Hematopoietic multipotent progenitor cell (in vitro differentiated cells): ENCODE results near the gene SMOC2. TPM values are rescaled to one million over a fixed set of nuclear protein-coding genes. Genes with fewer than 3 reads are reported as not detected.

Experiments used
- DNase-seq, 3 donors: peaks; one replicate each; pipeline ENCODE4 v3.0.0-alpha.2; 2011 to 2015; ENCODE audit warnings: low read depth in 2 of 3, low spot score in 2 of 3
- total RNA-seq: library from RNA; depleted of rRNA; stranded (reverse); fragments of >200 nt; gene quantifications from one replicate; pipeline ENCODE4 v1.2.3, GENCODE V29; 2012

The SMOC2 gene
- total RNA-seq, 1 donor, result under 0.01 TPM

DNA sequence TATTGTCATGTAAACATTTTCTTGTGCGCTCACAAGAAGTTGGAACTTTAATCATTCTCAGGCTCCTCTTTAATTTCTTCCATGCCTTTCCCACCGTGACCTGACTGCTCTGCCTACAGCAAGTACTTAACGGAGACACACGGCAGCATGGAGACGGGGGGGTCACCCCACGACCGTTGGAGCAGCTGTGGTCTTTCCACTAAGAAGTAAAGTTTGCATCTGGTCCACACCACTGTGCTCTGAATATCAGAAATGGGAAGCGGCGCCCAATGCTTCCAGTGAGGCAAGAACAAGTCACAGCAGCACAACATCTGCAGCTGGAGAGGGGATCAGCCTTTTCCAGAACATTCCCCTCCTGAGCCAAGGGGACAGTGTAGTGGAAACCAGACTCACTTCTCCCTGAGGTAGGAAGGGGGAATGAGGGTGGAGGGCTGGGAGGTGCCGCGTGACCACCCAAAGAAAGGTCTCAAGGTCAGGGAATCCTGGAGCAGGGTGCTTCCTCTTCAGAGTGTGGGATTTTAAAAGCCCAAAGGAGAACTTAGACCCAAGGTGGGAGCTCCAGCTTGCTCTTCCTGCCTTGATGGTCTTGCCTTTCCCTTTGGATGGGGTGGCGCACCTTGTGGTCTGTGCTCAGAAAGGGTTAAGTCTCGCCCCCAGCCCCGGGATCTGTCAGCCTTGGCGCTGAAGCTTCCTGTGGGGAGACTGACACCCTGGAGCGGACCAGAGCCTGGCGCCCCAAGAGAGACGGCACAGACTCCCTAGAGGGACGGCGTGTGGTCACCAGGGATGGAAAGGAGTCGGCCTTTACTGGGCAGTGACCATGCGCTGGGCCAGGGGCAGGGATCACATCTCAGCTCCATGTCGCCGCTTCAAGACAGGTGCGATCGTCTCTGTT, 25.6 kb upstream of the SMOC2 start:
- no peak for DNase-seq

DNA sequence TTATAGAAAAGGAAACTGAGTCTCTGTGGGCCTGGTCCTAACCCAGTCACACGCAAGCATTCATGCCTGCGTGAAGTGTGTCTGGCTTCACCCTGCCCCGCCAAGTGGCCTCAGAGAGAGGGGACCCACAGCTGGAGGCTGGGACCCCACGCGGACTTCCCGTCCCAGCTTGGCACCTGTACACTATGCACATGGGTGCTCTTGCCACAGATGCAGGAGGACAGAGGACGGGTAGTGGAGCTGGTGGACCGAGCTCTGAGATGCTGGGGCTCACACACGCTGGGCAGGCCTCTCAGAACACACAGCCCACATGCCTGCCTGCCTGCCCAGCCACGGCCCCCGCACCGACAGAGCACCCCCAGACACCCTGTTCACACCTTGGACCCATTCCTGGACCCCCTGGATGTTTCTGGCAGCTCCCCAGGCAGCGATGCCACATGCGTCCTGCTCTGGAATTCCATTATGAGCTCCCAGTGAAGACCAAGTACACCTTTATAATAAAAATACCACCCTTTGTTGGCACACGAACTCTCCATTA, 24.9 kb upstream of the SMOC2 start:
- no peak for DNase-seq

DNA sequence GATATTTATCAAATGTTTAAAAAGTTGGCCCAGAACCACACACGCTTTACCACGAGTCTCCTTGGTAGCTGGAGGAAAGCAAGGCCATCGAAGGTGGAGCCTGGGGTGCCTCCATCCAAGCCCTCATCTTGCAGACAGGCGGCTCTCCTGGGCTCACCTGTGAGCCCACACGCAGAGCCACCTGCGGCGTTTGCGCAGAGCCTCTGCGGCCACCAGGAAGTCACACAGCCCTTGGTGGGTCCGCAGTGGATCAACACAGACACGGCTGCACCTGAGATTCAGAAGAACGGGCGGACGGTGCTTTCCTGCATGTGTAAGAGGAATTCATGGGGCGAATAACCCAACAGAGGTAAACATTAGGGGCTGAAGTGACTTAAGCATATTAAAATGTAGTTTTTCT, 24.5 kb upstream of the SMOC2 start:
- DNase-seq, result no peak

DNA sequence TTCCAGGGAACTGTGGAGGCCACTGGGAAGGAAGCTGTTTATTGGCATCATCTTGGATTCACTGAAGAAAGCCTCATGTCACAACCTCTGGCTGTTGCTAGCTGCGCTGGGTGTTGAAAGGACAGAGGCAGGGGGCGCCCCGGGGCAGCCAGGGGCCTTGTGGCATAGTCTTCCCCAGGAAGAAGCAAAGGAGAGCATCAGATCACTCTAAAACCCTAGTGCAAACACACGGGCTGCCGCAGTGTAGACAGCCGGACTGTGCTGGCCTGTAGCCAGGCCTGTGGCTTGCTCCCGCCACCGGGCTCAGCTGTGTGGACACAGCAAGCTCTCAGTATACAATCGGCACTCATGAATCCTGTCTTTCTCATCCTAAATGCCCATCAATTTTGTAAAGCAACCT, 23.8 kb upstream of the SMOC2 start:
- no peak for DNase-seq

DNA sequence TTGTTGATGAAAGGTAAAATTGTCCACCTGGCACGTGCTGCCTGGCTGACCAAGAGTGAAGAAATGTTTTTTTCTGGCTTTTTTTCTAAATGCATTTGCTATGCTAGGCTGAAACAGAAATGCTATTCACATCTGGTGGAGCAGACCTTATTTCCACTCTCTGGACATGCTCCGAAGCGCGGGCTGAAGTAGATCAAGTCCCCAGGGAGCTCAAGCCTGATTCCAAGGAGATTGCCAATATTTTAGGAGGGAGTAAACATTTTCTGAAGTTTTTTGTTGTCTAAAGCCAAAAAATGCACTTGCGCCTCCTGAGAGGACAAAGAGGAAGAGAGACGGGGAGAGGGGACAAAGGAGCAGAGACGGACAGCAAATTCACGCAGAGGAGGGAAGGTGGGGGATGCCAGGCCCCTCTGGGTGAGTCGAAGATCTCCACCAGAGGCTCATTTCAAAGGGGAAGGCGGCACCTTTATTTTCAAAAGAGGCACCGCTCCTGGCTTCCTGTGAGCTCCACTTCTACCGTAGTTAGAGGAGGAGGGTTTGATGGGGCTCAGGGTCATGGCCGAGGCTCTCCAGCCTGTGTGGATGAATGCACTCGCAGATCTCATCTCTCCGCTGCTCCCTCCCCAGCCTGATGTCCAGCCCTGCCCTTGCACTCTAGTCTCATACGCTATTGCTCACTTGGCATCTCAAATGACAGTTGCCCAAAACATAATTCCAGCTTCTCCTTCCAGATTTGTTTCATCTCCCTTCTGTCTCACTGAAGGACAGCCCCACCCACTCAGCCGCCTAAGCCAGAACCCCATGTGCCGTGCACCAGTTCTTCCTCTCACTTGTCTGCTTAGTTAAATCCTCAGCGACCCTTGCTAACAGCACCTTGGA, 23.1 kb upstream of the SMOC2 start:
- DNase-seq, result no peak

DNA sequence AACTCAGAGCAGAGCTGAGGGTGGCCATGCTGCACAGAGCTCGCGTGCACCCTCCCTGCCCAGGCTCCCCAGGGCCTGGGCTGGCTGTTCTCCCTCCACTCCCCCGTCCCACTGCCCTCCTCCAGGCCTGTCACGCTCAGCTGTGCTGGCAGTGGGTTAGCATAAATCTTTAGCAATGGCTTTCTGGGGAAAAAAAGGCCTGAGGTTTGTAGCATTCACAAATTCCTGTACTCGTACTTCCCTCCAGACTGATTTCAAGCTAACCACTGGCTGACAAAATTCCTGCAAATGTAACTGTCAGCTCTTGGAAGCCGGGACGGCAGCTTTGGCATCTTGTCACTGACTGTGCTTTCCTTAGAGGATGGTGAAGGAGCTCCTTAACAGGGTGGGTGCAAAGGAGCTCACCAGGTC, 22.3 kb upstream of the SMOC2 start:
- no peak for DNase-seq

DNA sequence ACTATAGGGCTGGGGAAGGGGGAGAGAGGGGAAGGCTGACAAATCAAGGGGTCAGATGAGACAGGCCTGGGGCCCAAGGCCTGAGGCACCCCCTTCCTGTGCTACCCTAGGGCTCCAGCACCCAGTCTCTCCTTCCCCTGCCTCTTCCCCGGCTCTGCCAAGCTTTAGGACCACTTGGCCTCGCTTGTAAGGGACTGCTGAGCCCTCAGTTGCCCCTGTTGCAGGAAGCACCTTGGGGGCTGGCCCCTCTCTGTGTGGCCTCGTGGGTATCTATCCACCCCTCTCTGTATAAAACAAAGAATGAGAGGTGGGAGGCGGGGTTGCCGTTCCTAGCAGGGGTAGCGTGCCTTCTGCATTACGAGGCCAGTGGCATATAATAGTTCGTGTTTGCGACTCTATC, 21.4 kb upstream of the SMOC2 start:
- DNase-seq, result no peak

DNA sequence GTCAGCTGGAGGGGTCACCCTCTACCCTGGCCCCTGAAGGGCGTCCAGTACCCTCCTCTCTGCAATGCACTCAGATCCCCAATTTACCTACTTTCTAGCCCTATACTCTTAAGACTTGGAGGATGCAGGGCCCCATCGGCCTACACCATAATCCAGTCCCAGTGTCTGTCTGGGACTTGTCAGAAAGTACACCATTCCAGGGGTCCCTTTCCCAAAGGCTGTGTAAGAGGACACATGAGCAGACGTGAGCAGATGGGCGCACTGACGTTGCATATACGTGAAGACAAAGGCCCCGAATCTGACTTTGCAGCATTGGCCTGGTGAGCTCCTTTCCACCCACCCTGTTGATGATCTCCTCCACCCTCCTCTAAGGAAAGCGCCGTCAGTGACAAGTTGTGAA, 20.9 kb upstream of the SMOC2 start:
- DNase-seq, result no peak

DNA sequence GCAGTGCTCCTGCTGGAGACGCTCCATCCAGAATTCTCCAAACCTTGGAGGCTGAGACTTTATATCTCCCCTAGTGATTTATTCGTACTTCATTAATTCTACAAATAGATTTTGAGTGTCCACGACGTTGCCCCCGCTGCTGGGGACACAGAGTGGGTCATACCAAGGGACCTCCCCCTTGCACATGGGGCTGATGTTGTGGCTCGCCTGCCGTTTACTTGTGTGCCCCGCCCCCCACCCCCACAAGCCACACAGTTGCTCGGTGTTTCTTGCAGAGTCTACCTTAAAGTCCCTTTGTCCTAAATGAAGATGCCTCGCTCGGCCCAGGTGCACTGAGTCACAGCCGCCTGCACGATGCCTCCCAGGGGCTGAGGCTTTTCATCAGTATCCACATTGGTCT, 20.3 kb upstream of the SMOC2 start:
- no peak for DNase-seq

DNA sequence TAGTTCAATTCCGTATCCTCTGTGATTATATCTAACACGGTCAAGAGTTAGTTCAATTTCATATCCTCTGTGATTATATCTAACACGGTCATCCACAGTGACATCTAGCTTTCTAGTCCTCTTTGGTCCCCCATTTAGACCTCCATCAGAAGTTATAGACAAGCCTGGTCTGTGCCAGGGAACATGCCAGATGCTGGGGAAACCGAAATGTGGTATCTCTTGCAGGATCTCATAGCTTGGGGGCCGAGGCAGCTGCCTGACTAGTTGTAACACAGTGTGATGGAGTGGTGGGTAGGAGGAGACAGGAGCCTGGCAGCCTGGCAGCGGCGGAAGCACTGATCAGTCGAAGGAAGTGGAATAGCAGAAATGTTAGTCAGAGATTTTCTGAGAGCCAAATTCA, 13.8 kb upstream of the SMOC2 start:
- DNase-seq, result no peak

DNA sequence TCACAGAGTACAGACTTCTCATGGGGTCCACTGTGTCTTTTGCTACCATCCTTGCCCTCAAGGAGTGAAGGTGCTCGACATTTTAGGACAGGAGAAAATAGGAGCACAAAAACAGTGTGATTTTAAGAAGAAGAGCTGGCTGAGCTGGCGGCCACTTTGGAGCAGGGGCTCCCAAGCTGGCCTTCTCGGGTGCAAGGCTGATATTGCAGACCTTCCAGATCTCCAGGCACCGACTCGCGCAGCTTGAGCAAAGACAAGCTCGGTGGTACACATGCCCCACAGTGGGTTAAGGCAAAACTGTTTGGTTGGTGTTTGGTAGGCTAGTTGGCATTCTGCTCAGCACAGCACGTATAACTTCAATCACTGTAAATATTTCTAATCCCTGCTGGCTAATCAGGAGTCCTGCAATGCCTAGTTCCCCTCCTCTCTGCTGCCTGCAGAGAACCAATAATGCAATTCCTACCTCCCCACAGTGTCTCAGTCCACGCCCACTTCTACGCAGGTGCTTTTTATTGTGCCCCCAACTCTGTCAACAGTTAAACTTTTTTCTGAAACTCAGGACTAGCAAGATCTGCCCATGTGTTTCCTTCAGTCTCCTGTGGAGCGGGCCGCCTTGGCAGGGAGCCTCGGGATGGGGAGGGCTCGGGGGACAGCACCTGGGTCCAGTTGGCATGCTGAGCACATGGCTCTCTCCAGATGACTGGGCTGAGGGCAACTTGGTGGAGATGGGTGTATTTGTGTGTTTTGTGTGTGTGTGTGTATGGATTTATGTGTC, 12.7 kb upstream of the SMOC2 start:
- no peak for DNase-seq

DNA sequence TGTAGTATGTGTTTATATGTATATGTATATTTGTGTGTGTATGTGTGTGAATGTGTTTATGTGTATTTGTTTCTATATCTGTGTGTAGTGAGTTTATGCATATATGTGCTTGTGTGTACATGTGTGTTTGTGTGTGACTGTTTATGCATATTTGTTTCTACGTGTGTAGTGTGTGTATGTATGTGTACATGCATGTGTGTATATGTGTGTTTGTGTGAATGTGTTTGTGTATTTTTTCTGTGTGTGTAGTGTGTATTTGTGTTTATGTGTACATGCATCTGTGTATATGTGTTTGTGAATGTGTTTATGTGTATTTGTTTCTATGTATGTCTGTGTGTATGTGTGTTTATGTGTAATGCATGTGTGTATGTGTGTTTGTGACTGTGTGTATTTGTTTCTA, 12.1 kb upstream of the SMOC2 start:
- no peak for DNase-seq

DNA sequence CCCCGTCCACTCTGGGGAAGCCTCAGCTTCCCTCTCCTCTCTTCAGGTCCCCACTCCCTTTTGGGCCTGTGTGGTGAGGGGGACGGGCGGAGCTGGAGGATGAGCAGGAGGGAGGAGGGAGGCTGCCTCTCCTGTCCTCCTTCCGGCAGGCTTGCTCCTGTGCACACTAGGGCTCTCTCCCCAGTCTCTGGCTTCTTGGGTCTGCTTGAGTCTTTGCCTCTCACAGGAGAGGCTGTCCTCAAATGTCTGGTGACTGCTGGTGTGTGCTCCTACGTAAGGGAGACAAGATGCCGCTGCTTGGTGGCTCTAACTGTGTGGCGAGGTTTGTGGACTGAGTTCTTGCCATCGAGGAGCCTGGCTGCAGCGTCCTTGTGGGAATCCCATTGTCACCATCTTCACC, 8.8 kb upstream of the SMOC2 start:
- no peak for DNase-seq

DNA sequence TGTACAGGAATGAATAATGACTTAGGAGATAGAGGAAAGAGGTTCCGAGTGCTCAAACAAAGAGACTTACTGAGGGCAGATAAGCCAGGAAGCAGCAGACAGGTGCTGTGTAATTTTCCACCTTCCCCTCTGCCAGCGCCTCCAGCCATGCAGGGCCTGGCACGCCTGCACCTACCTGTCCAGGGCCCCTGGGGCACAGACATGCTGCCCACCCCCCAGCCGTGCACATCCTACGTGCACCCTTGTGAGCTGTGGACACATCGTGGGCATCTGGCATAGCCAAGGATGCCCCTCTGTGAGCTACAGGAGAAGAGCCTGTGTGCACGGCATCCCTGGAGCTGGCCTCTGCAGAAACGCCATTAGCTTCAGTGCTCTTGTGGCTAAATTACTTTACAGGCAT, 7.1 kb upstream of the SMOC2 start:
- DNase-seq, result no peak

DNA sequence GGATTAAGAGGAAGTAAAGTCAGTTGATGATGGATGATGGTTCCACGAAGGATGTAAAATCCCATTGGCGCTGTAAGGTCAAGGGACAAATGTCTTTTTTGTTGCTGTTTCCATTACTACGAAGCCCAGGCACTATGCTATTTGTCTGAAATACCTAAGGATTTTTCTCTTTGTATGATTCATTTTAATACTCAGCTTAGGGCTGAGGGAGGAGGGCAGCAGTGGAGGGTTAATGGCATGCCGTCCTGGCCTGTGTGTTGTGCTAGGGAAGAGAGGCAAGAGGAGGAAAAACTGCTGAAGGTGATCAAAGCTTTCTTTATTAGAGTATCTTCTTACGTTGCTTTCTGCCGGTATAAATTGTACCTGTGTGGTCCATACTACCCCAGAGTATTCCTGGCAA, 6.5 kb upstream of the SMOC2 start:
- DNase-seq, result no peak

DNA sequence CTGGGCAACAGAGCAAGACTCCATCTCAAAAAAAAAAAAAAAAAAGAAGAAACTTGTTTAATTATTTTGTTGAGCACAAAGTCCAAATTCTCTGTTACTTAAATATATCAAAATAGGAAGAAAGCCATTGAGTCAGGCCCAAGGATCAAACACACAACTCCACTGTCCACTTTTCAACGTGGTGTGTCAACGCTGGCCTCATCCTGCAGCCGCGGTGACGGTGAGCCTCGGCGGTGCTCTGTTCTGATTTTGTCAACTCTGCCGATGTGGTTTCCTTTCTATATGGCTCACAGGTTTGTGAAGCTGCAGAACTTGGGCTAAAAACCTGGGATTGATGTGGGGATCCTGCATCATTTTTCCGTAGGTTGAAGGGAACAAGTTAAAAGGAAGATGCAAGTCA, 3.2 kb upstream of the SMOC2 start:
- DNase-seq, result no peak

DNA sequence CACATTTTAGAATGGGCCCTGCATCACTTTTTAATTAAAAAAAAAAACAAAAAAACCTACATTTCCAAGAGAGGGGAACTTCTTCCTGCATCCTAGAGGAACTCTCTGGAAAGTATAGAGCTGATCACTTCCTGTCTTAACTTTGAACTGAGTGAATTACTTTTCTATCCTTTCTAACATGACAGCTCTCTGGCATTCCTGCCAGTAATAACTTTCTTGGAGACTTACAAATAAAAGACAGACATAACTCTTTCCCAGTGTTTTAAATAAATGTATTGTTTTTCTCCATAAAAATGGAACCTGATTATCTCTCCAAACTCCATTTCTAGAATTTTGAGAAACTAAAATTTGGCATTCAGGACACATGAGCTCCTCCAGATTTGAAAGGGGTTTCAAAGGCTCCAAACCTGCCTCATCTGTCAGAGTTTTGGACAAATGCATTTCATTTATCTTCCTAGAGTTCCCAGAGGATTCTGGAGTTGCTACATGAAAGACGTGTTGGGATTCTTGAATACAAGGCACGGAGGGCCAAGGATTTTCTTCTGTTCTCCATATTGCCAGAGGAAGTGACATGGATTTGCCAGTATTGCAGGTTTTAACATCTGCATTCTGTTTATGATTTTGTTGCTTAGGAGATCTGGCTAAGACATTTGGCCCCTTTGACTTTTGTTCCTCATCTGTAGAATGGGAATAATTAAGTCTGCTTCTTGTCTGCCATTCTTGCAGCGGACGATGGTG, 2.0 kb upstream of the SMOC2 start:
- no peak for DNase-seq

DNA sequence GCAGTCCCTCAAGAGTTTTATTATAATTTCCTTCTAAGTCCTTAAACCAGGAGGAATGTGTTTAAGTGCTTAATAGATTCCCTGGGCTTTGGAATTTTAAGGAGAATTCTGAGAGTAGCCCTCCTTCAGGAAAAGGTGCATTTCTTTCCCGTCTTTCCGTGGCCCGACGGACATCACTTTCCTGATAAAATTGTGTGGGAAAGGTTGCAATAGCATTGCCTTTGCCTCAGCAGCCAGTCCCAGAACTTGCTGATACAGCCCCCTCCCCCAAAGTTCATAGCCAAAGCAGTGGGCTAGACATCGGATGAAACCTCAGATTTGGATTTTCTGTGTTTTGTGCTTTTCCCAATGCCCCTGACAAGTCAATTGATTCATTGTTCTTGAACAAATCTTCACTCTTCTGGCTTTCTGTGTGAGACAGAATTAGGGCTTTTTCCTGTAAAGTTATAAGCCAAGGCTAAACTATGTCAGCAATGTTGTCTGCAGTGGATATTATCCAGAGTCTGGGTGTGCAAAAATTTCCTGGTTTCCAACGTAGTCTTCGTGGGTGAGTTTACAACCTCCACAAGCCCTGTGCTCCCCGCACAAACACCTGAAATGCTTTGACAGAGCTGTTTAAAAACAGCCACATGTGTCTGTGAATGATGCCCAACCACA, 1.1 kb upstream of the SMOC2 start:
- DNase-seq, result no peak
